Left lung (tissue), 10 donors: ENCODE measurements around the gene VWF. TPM values are rescaled to one million over a fixed set of nuclear protein-coding genes. Genes with fewer than 3 reads are reported as not detected.
A peak's percentile ranks its signal among the peaks of the same experiment; 100 is the strongest.

Experiments used
- ATAC-seq: fragments of 200-7000 bp; cut with Tn5 transposase; one replicate; pipeline ENCODE4 v1.9.1; 2020; ENCODE audit warnings: moderate library complexity
- DNase-seq, 4 donors: peaks; one replicate each; pipeline ENCODE4 v3.0.0-alpha.2; 2013 to 2020
- H3K27ac ChIP-seq, 2 donors: fragments of 200-600 bp; sonication (generic) in 1 of 2; one replicate each; pipeline versions ENCODE4 v1.5.0 to v1.8.0; 2020 to 2021
- H3K27me3 ChIP-seq, 2 donors: fragments of 200-600 bp; sonication (generic) in 1 of 2; one replicate each; pipeline versions ENCODE4 v1.5.0 to v1.8.0; 2020 to 2021
- H3K36me3 ChIP-seq, 2 donors: fragments of 200-600 bp; sonication (generic) in 1 of 2; one replicate each; pipeline versions ENCODE4 v1.5.0 to v1.8.0; 2020 to 2021
- H3K4me1 ChIP-seq, 2 donors: fragments of 200-600 bp; one replicate each; pipeline ENCODE4 v1.8.0; 2021
- H3K4me3 ChIP-seq, 2 donors: fragments of 200-600 bp; sonication (generic) in 1 of 2; one replicate each; pipeline versions ENCODE4 v1.5.0 to v1.8.0; 2020 to 2021; ENCODE audit warnings: mild to moderate bottlenecking in 1 of 2
- H3K9me3 ChIP-seq, 2 donors: fragments of 200-600 bp; sonication (generic) in 1 of 2; one replicate each; pipeline versions ENCODE4 v1.5.0 to v1.8.0; 2020 to 2021
- CTCF ChIP-seq, 2 donors: fragments of 200-600 bp; sonication (generic) in 1 of 2; IDR thresholded peaks; one replicate each; pipeline versions ENCODE4 v1.5.0 to v1.8.0; 2021; ENCODE audit warnings: antibody characterized with exemption in 2 of 2
- intact Hi-C, 2 donors: fragments of 100-400 bp; cut with DNase I; formaldehyde crosslinking; loops; one replicate each; pipeline versions ENCODE4 v1.11.2 to v1.14.2; 2022
- polyA plus RNA-seq, 6 donors: library from polyadenylated mRNA; unstranded; fragments of 120-200 nt; gene quantifications; one replicate each; pipeline ENCODE4 v1.2.1, GENCODE V29; 2013; ENCODE audit not compliant: insufficient read length in 6 of 6
- total RNA-seq, 2 donors: library from RNA; stranded (reverse); fragmentation: NEBNext Ultra II Directional; extraction: Animal tissue kit (Norgen Biotek cat#: 25700); gene quantifications; one replicate each; pipeline ENCODE4 v1.2.1, GENCODE V29; 2021
- donor health status: DM: no; HTN: yes; CAD: no.
- donor health status: DM: no; HTN: no; CAD: no.

The VWF gene
- total and polyA plus RNA-seq, 8 donors, result 123 to 401 (median 147) TPM

GRCh38 chr12:6088921-6089747 lies 35.3 kb downstream of the VWF start:
- Histone ChIP-seq H3K27ac (peak overlapping the region in 1 of 2 donors; percentile 33), H3K36me3 (no peaks in the 10 kb centered on the region), H3K9me3 (no peaks in the 10 kb centered on the region), H3K4me1 (peaks cover 22 to 46% of the 10 kb centered on the region in 2 donors), H3K4me3 (no peak overlapping the region), H3K27me3 (no peaks in the 10 kb centered on the region)
- TF ChIP-seq CTCF (IDR thresholded peaks at IDR 0.05), result no peak
- intact Hi-C loops, result no loop called here
- no peak for DNase-seq
- ATAC-seq, result no peak

GRCh38 chr12:6086316-6086715 lies 38.2 kb downstream of the VWF start:
- ATAC-seq (no peak), DNase-seq (no peak)
- TF ChIP-seq CTCF (IDR thresholded peaks at IDR 0.05), result no peak
- Histone ChIP-seq H3K4me1 (peaks cover 14 to 22% of the 10 kb centered on the region in 2 donors), H3K4me3 (no peak overlapping the region), H3K36me3 (no peaks in the 10 kb centered on the region), H3K27me3 (no peaks in the 10 kb centered on the region), H3K27ac (no peak overlapping the region), H3K9me3 (no peaks in the 10 kb centered on the region)
- intact Hi-C loops, result no loop called here

GRCh38 chr12:6085841-6086240 lies 38.6 kb downstream of the VWF start:
- Histone ChIP-seq H3K4me1 (peaks cover 14 to 22% of the 10 kb centered on the region in 2 donors), H3K27me3 (no peaks in the 10 kb centered on the region), H3K36me3 (no peaks in the 10 kb centered on the region), H3K9me3 (no peaks in the 10 kb centered on the region), H3K27ac (no peak overlapping the region), H3K4me3 (no peak overlapping the region)
- DNase-seq (no peak), ATAC-seq (no peak)
- intact Hi-C loops, result no loop called here
- TF ChIP-seq CTCF (IDR thresholded peaks at IDR 0.05), result no peak

GRCh38 chr12:6084969-6085450 lies 39.5 kb downstream of the VWF start:
- no peak overlapping the region for H3K27ac ChIP-seq
- no peak for TF ChIP-seq CTCF (IDR thresholded peaks at IDR 0.05)
- intact Hi-C loops, result no loop called here
- ATAC-seq (no peak), DNase-seq (no peak)
- no peaks in the 10 kb centered on the region for H3K9me3 ChIP-seq
- peaks cover 14 to 22% of the 10 kb centered on the region in 2 donors for H3K4me1 ChIP-seq
- H3K27me3 ChIP-seq, result no peaks in the 10 kb centered on the region
- H3K4me3 ChIP-seq, result no peak overlapping the region
- no peaks in the 10 kb centered on the region for H3K36me3 ChIP-seq

- Histone ChIP-seq H3K9me3 (no peaks in the 10 kb centered on the region), H3K27me3 (no peaks in the 10 kb centered on the region), H3K4me3 (no peak overlapping the region), H3K4me1 (peaks cover 14 to 21% of the 10 kb centered on the region in 2 donors), H3K36me3 (no peaks in the 10 kb centered on the region), H3K27ac (peak overlapping the region in 1 of 2 donors; percentile 13)
- DNase-seq, result no peak
- intact Hi-C loops, result no loop called here
- TF ChIP-seq CTCF (IDR thresholded peaks at IDR 0.05), result no peak
- peak; percentile 53 for ATAC-seq
These were observed 40.1 kb downstream of the VWF start for GRCh38 chr12:6084261-6084968.
